ENCODE measurements around the gene FGF11.

GRCh38 chr17:7425756-7426155 lies 13.6 kb upstream of the FGF11 start:
- no peak for TF ChIP-seq MAZ (IDR thresholded peaks at IDR 0.05; ENCODE audit: borderline replicate concordance, low read depth, low read length)
- TF ChIP-seq MAZ (CRISPR knock-in tag; IDR thresholded peaks at IDR 0.05; ENCODE audit: low read depth) = no peak
- no peak for TF ChIP-seq ZNF138 (CRISPR knock-in tag; IDR thresholded peaks at IDR 0.05; ENCODE audit: low read depth)
- TF ChIP-seq ZSCAN9 (CRISPR knock-in tag; IDR thresholded peaks at IDR 0.05; ENCODE audit: borderline replicate concordance) = no peak
- no peak for TF ChIP-seq ZSCAN30 (CRISPR knock-in tag; IDR thresholded peaks at IDR 0.05)
- no peak for TF ChIP-seq GLI4 (CRISPR knock-in tag; IDR thresholded peaks at IDR 0.05; ENCODE audit: borderline replicate concordance)
- no peak for TF ChIP-seq SP1 (IDR thresholded peaks at IDR 0.05)
- no peak for TF ChIP-seq SP1 (CRISPR knock-in tag; IDR thresholded peaks at IDR 0.05)
- TF ChIP-seq ZBTB21 (CRISPR knock-in tag; IDR thresholded peaks at IDR 0.05) = no peak
- TF ChIP-seq RFX5 (IDR thresholded peaks at IDR 0.05; ENCODE audit: low read depth, low read length) = no peak
- TF ChIP-seq PCBP2 (optimal IDR thresholded peaks at IDR 0.05; ENCODE audit: low read depth, low read length, poor library complexity, severe bottlenecking) = no peak
- TF ChIP-seq MYPOP (CRISPR knock-in tag; IDR thresholded peaks at IDR 0.05) = no peak
- no peak for TF ChIP-seq CTCF (CRISPR knock-in tag; IDR thresholded peaks at IDR 0.05)
- TF ChIP-seq POLR2A (IDR thresholded peaks at IDR 0.05; ENCODE audit: insufficient read depth in 1 of 2, low read depth in 2 of 2, low read length in 2 of 2) = no peak
- TF ChIP-seq ZNF24 (IDR thresholded peaks at IDR 0.05) = no peak

All from HepG2 (cell line).